Activated naive CD8-positive, alpha-beta T cell treated with anti-CD3 and anti-CD28 coated beads, Interleukin-2, amount 50 U/mL, for 24 hours (primary cell): ENCODE results near the gene SLC34A2.

Experiments
- ATAC-seq: fragments of 150-1000 bp; cut with Tn5 transposase; one replicate; pipeline ENCODE4 v1.10.0; 2021
- DNase-seq: peaks from one replicate; pipeline ENCODE4 v3.0.0; 2021
- H3K27ac Mint-ChIP-seq: one replicate; pipeline ENCODE4 v1.8.0; 2021; ENCODE audit warnings: mild to moderate bottlenecking, mixed read lengths
- H3K27me3 Mint-ChIP-seq: one replicate; pipeline ENCODE4 v1.8.0; 2021; ENCODE audit warnings: mixed read lengths
- H3K36me3 Mint-ChIP-seq: one replicate; pipeline ENCODE4 v1.8.0; 2021; ENCODE audit warnings: low read depth, mixed read lengths
- H3K4me1 Mint-ChIP-seq: one replicate; pipeline ENCODE4 v1.8.0; 2021; ENCODE audit warnings: mixed read lengths
- H3K4me3 Mint-ChIP-seq: one replicate; pipeline ENCODE4 v1.8.0; 2021; ENCODE audit warnings: mild to moderate bottlenecking, moderate library complexity, mixed read lengths
- H3K9me3 Mint-ChIP-seq: one replicate; pipeline ENCODE4 v1.8.0; 2021; ENCODE audit warnings: mixed read lengths

The SLC34A2 gene

GRCh38 chr4:25725870-25726269 lies 70.2 kb downstream of the SLC34A2 start:
- no peaks in the 10 kb centered on the region for H3K4me1 Mint-ChIP-seq
- H3K27me3 Mint-ChIP-seq, result no peaks in the 10 kb centered on the region
- ATAC-seq (no peak), DNase-seq (no peak)
- H3K36me3 Mint-ChIP-seq, result no peaks in the 10 kb centered on the region
- H3K4me3 Mint-ChIP-seq, result no peak overlapping the region
- H3K27ac Mint-ChIP-seq, result no peak overlapping the region
- no peaks in the 10 kb centered on the region for H3K9me3 Mint-ChIP-seq

DNA sequence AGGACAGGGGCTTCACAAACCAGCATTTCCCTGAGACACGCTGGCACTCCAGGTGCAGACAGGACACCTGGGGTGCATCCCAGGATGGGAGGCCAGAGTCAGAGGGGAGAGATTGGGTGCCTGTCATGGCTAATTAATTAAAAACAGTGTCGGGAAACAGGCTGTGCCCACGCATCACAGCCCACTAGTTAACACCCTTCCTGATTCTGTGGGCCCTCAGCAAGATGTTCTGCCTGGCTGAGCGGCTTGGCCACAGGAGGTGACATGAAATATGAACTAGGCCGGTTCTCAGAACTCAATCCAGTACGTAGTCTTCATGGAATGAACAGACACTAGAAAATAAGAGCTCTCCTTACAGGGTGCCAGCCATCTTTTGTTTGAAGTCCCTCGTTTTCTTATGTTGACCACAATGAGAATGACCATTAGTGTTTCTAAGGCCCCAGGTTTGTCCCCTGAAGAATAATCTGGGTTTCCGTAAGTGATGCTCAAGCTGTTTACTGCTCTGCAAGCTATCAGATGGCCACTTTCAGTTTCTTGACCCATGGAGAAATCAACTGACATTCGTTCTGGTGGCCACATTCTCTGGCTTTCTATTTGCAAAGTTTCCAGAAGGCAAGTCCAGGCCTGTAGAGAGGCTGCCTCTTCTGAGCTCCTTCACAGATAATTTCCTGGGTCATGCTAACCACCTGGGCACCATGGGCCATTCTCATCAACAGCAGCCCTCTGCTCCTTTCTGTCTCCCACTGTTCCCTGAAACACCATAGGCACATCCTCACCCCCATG lies 72.3 kb downstream of the SLC34A2 start:
- no peaks in the 10 kb centered on the region for H3K36me3 Mint-ChIP-seq
- no peaks in the 10 kb centered on the region for H3K27me3 Mint-ChIP-seq
- H3K4me3 Mint-ChIP-seq, result no peak overlapping the region
- DNase-seq, result no peak
- no peak overlapping the region for H3K27ac Mint-ChIP-seq
- ATAC-seq, result no peak
- H3K9me3 Mint-ChIP-seq, result no peaks in the 10 kb centered on the region
- no peaks in the 10 kb centered on the region for H3K4me1 Mint-ChIP-seq
